GM10248 (cell line): ENCODE results near the gene SHROOM3.

Source experiments
- CTCF ChIA-PET: fragments of 300-600 bp; sonication (Branson Sonifier 250); formaldehyde crosslinking; extraction: SDS; loops from one replicate; lab custom pipeline; 2021; ENCODE audit warnings: antibody characterized with exemption; lab: Yijun Ruan, JAX
- POLR2A ChIA-PET: fragments of 350-650 bp; sonication (Branson Sonifier 250); formaldehyde crosslinking; extraction: SDS; loops from one replicate; lab custom pipeline; 2020; ENCODE audit warnings: antibody characterized with exemption; lab: Yijun Ruan, JAX
- DNase-seq: peaks from one replicate; pipeline ENCODE4 v3.0.0; 2012; ENCODE audit errors: extremely low spot score
- TF ChIP-seq, protein P1 (sequence below): IDR thresholded peaks from 2 replicates; pipeline ENCODE4 v1.5.1; 2012; ENCODE audit warnings: mild to moderate bottlenecking, low read depth; ENCODE audit errors: extremely low read depth, missing control alignments, control extremely low read depth

The SHROOM3 gene

DNA sequence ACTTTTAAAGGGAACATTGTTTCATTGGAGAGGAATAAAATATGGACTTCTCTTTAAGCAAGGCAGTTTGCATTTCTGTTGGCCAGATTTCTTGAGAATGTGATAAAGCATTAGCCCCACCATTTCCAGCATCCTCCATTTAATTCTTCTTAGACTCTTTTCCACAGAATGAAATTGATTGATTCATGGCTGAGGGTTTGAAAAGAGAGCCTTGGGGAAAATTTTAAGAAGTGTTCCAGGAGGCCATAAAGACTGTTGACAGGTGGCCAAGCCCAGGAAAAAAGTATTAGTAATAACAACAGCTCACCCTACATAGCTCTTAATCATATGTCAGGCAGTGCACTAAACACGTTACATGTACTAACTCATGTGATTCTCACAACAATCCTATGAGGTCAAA is 53.4 kb downstream of the SHROOM3 start:
- CTCF ChIA-PET, result interaction anchor here (0.8 to 1.6 kb wide), 5 partner anchors 10 to 110 kb away, joined by 3 to 7 read pairs (median 3); no protein-coding TSS in a partner anchor
- POLR2A ChIA-PET, result no interaction called here
- TF ChIP-seq, protein P1, sequence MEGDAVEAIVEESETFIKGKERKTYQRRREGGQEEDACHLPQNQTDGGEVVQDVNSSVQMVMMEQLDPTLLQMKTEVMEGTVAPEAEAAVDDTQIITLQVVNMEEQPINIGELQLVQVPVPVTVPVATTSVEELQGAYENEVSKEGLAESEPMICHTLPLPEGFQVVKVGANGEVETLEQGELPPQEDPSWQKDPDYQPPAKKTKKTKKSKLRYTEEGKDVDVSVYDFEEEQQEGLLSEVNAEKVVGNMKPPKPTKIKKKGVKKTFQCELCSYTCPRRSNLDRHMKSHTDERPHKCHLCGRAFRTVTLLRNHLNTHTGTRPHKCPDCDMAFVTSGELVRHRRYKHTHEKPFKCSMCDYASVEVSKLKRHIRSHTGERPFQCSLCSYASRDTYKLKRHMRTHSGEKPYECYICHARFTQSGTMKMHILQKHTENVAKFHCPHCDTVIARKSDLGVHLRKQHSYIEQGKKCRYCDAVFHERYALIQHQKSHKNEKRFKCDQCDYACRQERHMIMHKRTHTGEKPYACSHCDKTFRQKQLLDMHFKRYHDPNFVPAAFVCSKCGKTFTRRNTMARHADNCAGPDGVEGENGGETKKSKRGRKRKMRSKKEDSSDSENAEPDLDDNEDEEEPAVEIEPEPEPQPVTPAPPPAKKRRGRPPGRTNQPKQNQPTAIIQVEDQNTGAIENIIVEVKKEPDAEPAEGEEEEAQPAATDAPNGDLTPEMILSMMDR, result no peak
- DNase-seq, result no peak

- POLR2A ChIA-PET, result no interaction called here
- CTCF ChIA-PET, result interaction anchor here (0.8 to 1.6 kb wide), 4 partner anchors 10 to 111 kb away, joined by 3 to 7 read pairs (median 3); no protein-coding TSS in a partner anchor
- TF ChIP-seq, protein P1, result no peak
- no peak for DNase-seq
Measured at GRCh38 chr4:76488888-76489685, 54.1 kb downstream of the SHROOM3 start.

- DNase-seq, result no peak
- TF ChIP-seq, protein P1, result no peak
- ChIA-PET POLR2A (no interaction called here), CTCF (interaction anchor here (1.4 kb wide), 1 partner anchor 11 kb away, joined by 3 read pairs; no protein-coding TSS in a partner anchor)
Measured at GRCh38 chr4:76489686-76490161, 54.7 kb downstream of the SHROOM3 start.

DNA sequence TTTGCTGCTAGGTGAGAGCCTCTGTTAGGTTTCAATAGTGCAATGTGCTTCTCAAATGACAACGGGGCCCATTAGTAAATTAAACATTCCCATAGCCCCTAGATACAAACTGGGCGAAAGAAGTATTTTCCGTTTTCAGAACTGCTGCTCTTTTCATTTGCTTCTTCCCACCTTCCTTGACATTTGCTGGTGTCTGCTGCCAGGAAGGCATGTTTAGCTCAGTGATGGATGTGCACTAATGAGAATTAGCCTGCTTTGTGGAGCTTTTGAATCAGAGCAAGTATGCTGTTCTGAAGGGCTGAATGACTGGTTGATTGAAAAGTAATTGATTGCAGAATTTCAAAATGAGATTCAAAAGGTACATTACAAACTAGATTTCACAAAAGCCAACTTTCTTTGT is 57.0 kb downstream of the SHROOM3 start:
- ChIA-PET POLR2A (no interaction called here), CTCF (interaction anchor here (0.9 to 1.2 kb wide), 3 partner anchors 12 to 313 kb away, joined by 3 to 4 read pairs (median 3); no protein-coding TSS in a partner anchor)
- TF ChIP-seq, protein P1, result no peak
- DNase-seq, result no peak

DNA sequence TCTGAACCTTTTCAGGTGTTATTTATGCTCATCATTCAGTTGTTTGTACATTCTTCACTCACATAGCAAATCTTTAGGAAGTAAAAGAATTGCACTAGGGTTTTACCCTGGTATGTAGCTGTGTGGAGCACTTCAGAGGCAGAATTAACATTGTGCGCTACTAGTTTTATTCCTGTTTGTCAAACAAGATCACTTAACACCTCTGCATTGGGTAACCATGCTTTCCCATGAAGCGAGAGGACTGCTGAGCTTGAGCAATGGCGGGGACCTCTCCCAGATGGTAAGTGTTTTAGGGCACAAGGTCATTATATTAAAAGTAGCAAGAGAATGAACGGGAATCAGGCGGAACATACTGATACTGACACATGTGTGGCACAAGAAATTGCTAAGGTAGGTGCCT is 59.2 kb downstream of the SHROOM3 start:
- ChIA-PET CTCF (interaction anchor here (0.8 kb wide), 1 partner anchor 11 kb away, joined by 6 read pairs; no protein-coding TSS in a partner anchor), POLR2A (no interaction called here)
- TF ChIP-seq, protein P1, result no peak
- DNase-seq, result no peak

GRCh38 chr4:76494871-76495590 is 60.0 kb downstream of the SHROOM3 start:
- ChIA-PET CTCF (interaction anchor here (0.8 to 11.4 kb wide), 5 partner anchors 9 to 316 kb away, joined by 3 to 153 read pairs (median 5); partner anchors contain the start of gene SHROOM3), POLR2A (no interaction called here)
- no peak for DNase-seq
- TF ChIP-seq, protein P1, result no peak
